GM12891 (cell line): ENCODE measurements around the gene TEAD1.

ENCODE experiments used
- POLR2A ChIP-seq: IDR thresholded peaks from 2 replicates; pipeline ENCODE4 v1.6.1; 2011; ENCODE audit warnings: low read depth, low read length, control low read depth
- POLR2AphosphoS5 ChIP-seq: IDR thresholded peaks from 2 replicates; pipeline ENCODE4 v1.6.1; 2011; ENCODE audit warnings: low read depth, low read length, control low read depth
- SPI1 ChIP-seq: IDR thresholded peaks from 2 replicates; pipeline ENCODE4 v1.6.1; 2011; ENCODE audit warnings: low read depth, low read length, control low read depth
- TAF1 ChIP-seq: IDR thresholded peaks from 2 replicates; pipeline ENCODE4 v1.6.1; 2011; ENCODE audit warnings: low read depth, low read length, control low read depth

DNA sequence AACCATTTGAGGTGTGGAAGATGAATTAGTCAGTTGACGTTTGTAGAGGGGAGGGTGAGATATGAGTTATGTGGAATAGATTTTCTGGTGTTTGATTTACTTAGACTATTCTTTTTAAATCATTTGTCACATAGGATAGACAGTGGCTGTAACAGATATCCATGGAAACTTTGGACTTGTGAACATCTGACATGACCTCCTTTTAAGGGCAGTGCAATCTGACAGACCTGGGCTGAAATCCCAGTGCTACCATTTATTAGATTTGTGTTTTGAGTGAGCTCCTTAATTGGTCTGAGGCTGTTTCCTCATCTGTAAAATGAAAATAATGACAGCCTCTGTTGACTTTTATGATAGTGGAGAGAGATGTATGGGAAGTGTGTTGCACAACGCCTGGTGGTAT, 159.9 kb downstream of the TEAD1 start:
- TF ChIP-seq POLR2A (no peak), POLR2AphosphoS5 (no peak), SPI1 (no peak), TAF1 (no peak)
